ENCODE data around the gene RNU4-1. TPM values are rescaled to one million over a fixed set of nuclear protein-coding genes. Genes with fewer than 3 reads are reported as not detected.

RNU4-1 gene
- total RNA-seq, 1 experiment from 2014 or later: 1,565 TPM

DNA sequence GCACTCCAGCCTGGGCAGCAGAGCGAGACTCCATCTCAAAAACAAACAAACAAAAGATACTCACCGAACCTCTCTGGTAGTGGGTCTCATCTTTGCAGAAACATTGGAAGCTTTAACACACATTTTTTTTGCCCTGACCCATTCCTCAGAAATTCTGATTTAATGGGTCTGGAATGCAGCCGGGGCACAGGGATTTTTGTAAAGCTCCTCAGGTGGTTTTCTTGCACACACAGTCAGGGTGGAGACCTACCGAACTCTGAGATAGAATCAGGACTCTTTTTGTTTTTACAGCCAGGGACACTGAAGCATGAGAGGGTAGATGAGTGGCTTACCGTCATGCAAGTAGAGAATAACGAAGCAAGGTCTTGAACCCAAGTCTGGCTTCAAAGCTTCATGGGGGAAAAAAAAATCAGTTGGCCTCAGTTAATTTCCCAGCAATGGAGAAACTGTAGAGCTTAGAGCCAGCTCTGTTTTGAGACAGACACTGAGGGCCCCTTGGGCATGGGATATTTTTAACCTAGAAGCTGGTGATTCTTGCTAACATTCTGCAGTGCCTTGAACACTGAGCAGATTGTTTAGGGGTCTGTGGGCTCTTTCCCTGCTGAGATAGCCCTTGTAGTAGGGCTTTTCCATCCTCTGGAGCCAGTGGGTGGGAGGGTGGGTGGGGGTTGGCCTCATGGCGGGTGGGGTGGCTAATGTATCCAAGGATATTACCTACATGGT is 6.1 kb downstream of the RNU4-1 start:
- Histone ChIP-seq H3K27me3 (ENCODE audit: control insufficient read depth, insufficient read depth, low read length) (no peaks in the 10 kb centered on the region), H3K4me1 (ENCODE audit: control insufficient read depth, insufficient read depth, low read length) (peaks cover 10% of the 10 kb centered on the region), H3K27ac (ENCODE audit: low read length) (no peak overlapping the region), H3K4me3 (ENCODE audit: low read depth in 2 of 2, low read length in 2 of 2) (no peak overlapping the region), H3K36me3 (ENCODE audit: control insufficient read depth, insufficient read depth, low read length) (no peaks in the 10 kb centered on the region), H3K9me3 (ENCODE audit: control insufficient read depth, insufficient read depth, low read depth, low read length) (no peaks in the 10 kb centered on the region)
- TF ChIP-seq POLR2AphosphoS5 (IDR thresholded peaks at IDR 0.05; ENCODE audit: low read depth, low read length) (no peak), CTCF (IDR thresholded peaks at IDR 0.05) (no peak), SIN3A (IDR thresholded peaks at IDR 0.05; ENCODE audit: borderline replicate concordance, insufficient read depth, low read depth, low read length) (no peak), TCF7L2 (IDR thresholded peaks at IDR 0.05; ENCODE audit: low read depth, low read length) (no peak)
- TF ChIP-seq, protein P1, sequence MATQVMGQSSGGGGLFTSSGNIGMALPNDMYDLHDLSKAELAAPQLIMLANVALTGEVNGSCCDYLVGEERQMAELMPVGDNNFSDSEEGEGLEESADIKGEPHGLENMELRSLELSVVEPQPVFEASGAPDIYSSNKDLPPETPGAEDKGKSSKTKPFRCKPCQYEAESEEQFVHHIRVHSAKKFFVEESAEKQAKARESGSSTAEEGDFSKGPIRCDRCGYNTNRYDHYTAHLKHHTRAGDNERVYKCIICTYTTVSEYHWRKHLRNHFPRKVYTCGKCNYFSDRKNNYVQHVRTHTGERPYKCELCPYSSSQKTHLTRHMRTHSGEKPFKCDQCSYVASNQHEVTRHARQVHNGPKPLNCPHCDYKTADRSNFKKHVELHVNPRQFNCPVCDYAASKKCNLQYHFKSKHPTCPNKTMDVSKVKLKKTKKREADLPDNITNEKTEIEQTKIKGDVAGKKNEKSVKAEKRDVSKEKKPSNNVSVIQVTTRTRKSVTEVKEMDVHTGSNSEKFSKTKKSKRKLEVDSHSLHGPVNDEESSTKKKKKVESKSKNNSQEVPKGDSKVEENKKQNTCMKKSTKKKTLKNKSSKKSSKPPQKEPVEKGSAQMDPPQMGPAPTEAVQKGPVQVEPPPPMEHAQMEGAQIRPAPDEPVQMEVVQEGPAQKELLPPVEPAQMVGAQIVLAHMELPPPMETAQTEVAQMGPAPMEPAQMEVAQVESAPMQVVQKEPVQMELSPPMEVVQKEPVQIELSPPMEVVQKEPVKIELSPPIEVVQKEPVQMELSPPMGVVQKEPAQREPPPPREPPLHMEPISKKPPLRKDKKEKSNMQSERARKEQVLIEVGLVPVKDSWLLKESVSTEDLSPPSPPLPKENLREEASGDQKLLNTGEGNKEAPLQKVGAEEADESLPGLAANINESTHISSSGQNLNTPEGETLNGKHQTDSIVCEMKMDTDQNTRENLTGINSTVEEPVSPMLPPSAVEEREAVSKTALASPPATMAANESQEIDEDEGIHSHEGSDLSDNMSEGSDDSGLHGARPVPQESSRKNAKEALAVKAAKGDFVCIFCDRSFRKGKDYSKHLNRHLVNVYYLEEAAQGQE (IDR thresholded peaks at IDR 0.05; ENCODE audit: insufficient read depth in 1 of 2, low read depth in 2 of 2, low read length in 1 of 2): no peak
- POLR2A ChIA-PET: interaction anchor here (0.5 kb wide), 1 partner anchor 85 kb away, joined by 8 read pairs; no protein-coding TSS in a partner anchor
- no TSS peak for BruUV-seq (replicated peaks)
- intact Hi-C loops (cut with micrococcal nuclease; ENCODE audit: unreplicated experiment) (no loop called here), in situ Hi-C loops (cut with HindIII; ENCODE audit: low pct_unique_long_range_greater_than_20kb, low sequenced_read_pairs) (no loop called here)
- CTCF ChIA-PET: no interaction called here
- no peak for DNase-seq (ENCODE audit: low read depth, low spot score)
- ATAC-seq: no peak

DNA sequence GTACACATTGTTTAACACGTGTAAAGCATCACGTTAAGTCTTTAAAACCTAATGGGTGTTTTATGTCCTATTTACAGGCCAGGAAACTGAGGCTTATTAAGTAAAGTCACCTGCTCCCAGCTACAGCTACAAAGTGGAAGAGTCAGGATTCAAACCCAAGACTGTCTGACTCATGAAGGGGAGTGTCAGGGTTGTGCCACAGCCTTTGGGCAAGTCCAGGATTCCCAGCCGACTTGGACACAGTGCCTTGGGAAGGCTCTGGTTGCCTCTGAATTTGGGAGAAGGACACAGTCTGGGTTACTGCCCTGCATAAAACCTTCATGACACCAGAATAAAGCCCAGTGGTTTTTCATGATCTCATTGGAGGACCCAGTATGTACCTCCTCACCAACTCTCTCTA is 8.7 kb downstream of the RNU4-1 start:
- intact Hi-C loops (cut with micrococcal nuclease; ENCODE audit: unreplicated experiment): no loop called here
- CTCF ChIA-PET: interaction anchor here (0.7 kb wide), 1 partner anchor 164 kb away, joined by 4 read pairs; no protein-coding TSS in a partner anchor
- no TSS peak for BruUV-seq (replicated peaks)

More for the DNA sequence above, 8.7 kb downstream of the RNU4-1 start:
- TF ChIP-seq CTCF (IDR thresholded peaks at IDR 0.05) (no peak), TCF7L2 (IDR thresholded peaks at IDR 0.05; ENCODE audit: low read depth, low read length) (no peak), SIN3A (IDR thresholded peaks at IDR 0.05; ENCODE audit: borderline replicate concordance, insufficient read depth, low read depth, low read length) (no peak), POLR2AphosphoS5 (IDR thresholded peaks at IDR 0.05; ENCODE audit: low read depth, low read length) (no peak)
- TF ChIP-seq, protein P1 (IDR thresholded peaks at IDR 0.05; ENCODE audit: insufficient read depth in 1 of 2, low read depth in 2 of 2, low read length in 1 of 2): no peak
- H3K36me3 ChIP-seq (ENCODE audit: control insufficient read depth, insufficient read depth, low read length): no peaks in the 10 kb centered on the region
- ATAC-seq: no peak
- POLR2A ChIA-PET: no interaction called here
- no peak for DNase-seq (ENCODE audit: low read depth, low spot score)
- no peaks in the 10 kb centered on the region for H3K9me3 ChIP-seq (ENCODE audit: control insufficient read depth, insufficient read depth, low read depth, low read length)
- no peak overlapping the region for H3K4me3 ChIP-seq (ENCODE audit: low read depth in 2 of 2, low read length in 2 of 2)
- H3K27ac ChIP-seq (ENCODE audit: low read length): no peak overlapping the region
- H3K4me1 ChIP-seq (ENCODE audit: control insufficient read depth, insufficient read depth, low read length): no peaks in the 10 kb centered on the region
- H3K27me3 ChIP-seq (ENCODE audit: control insufficient read depth, insufficient read depth, low read length): no peaks in the 10 kb centered on the region
- in situ Hi-C loops (cut with HindIII; ENCODE audit: low pct_unique_long_range_greater_than_20kb, low sequenced_read_pairs): no loop called here

All from Panc1 (cell line).